HG02943 (cell line): Measurements from ENCODE around the gene NHSL2.
"Not testable (repeated sequence)": the region's sequence is repeated elsewhere in the genome, so short reads cannot be mapped to it uniquely, and the experiment has no call there.

ENCODE experiments used
- ATAC-seq: cut with Tn5 transposase; IDR thresholded peaks from one replicate; pipeline ENCODE4 v1.9.1; 2021; ENCODE audit warnings: mild to moderate bottlenecking, low read depth, moderate library complexity; ENCODE audit not compliant: unreplicated experiment

The NHSL2 gene

DNA sequence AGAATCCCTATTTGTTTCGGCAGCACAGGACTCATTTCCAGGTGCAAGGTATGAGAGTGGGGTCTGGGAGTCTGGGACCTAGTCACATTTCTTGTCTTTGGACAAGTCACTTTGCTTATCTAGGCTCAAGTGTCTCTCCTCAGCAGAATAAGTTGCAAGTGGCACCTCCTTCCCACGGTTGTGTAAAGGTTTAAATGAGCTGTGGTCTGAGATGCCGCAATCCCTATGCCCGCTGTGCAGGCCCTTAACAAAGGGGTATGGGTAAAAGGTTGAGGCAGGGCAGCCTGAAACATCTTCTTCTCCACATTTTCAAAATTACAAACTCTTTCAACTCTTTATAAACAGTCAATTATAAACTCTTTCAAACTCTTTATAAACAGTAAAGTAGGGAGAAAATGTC lies 127.4 kb downstream of the NHSL2 start:
- ATAC-seq: no peak

DNA sequence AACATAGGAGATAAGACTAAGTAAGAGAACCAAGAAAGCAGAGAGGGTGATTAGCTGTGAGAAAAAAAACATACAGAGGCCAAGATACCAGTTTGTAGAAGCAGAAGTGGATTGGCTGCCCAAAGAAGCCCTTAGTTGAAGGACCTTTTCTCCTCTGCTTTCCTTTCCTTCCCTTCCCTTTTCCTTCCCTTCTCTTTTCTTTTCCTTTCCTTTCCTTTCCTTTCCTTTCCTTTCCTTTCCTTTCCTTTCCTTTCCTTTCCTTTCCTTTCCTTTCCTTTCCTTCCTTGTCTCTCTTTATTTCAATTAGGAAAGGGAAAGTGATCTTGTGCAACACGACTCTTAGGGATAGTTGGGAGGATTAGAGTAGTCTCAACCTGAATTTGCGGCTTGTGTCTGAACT lies 128.2 kb downstream of the NHSL2 start:
- no peak for ATAC-seq

DNA sequence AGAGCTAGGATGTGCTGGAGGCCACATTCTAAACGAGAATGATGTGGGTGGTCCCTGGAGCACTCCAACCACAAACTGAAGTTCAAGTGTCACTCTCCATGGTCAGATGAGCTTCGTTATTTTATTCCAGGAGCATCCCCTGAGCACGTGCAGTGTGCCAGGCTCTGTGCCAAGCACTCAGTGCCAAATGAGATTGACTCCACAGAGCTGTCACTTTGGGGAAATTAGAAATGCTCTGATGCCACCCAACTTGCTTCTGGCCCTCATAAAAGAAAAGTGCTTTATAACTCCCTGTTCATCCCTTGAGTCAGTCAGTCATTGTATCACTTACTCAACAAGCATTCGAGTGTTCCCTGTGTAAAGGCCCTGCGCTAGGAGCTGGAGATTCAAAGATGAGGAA lies 129.9 kb downstream of the NHSL2 start:
- ATAC-seq: no peak

DNA sequence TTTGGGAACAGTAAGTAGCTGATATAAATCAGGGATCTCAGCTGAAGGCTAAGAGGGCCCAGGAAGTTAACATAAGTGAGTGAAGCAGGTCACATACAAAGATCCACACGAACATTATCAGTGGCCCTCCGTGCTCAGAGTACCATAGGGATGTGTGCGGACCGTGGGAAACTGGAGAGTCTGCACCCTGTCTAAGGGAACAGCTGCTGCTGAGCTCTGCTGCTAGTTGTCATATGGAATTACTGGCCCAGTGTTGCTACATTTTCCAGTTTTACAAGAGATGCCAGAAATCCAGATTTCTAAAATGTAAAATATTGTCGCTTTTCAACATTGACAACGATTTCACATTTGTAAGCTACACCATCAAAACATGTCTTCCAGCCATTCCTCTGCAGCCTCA lies 130.5 kb downstream of the NHSL2 start:
- no peak for ATAC-seq

DNA sequence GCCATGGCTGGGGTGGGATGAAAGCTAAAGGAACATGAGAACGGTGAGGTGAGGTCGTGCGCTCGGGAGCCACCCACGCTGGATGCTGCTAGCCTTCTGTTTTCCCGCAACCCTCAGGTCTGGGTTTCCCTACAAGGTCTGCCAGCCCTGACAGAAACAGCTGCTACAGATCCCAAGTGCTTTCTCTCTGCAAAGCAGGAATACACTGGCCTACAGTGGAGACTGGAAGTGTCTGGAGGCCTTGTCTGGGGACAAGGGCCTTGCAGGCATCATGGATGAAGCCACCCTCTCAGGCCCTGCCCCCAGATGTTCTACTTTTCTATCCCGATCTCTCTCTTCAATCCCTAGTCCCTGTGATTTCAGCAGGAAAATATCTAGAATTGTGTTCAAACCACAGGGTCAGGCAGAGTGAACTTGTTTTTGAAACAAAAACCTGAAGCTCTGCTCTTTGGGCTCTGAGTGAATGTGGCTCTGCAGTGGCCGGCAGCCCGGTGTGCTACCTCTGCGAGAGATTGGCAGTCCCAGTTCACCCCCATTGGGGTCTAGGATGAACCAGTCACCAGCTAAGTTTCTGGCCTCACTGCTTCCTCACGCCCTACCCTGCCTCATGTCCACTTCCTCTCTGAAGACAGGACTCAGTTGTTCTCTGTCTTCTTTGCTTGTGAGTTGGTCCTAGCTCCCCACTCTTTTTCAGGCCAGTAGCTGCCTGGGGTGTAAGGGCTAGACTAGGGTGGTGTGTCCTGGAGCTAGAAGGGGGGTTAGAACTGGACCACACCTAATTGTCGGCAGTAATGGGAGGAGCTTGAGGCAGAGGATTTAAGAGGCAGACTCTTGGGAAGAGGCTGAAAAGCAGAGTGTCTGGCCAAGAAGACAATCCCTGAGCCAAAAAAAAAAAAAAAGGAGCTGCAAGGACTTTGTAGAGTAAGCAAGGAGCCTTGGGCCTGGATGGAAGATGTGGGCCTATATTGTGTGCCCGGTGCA lies 131.5 kb downstream of the NHSL2 start:
- ATAC-seq: no peak

DNA sequence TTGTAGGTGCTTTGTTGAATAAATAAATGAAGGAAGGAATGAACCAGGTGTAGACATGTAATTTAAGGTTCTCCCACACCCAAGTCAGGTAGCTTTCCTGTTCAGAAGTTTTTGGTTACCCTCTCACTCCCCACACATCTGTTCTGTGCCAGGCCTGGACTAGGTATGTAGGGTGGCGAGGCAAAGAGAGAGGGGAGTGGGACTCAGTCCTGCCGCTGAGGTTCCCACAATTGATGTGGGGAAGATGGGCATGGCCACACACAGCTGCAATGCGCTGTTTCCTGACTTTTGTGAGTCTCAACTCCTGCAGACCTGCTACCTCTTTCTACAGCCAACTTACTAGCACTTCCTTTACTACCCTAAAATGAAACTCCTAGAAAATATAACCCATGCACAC lies 132.2 kb downstream of the NHSL2 start:
- ATAC-seq: no peak

DNA sequence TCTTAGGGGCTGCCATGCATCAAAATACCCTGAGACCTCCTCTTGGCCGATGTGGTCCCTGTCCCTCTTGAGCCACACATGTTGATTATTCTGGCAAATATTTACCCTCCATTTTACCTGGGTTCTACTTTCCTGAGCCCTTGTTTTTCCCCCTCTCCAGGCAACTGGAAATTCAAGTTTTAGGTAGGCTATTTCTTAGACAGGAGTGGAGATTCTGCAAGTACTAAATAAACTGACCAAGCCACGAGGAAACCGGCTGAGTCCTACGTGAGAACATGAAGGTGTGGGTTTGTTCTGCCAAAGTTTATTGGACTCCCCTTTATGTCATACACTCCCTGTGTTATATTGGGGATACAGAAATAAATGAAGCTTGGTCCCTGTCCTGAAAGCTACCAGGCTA lies 133.0 kb downstream of the NHSL2 start:
- no peak for ATAC-seq

DNA sequence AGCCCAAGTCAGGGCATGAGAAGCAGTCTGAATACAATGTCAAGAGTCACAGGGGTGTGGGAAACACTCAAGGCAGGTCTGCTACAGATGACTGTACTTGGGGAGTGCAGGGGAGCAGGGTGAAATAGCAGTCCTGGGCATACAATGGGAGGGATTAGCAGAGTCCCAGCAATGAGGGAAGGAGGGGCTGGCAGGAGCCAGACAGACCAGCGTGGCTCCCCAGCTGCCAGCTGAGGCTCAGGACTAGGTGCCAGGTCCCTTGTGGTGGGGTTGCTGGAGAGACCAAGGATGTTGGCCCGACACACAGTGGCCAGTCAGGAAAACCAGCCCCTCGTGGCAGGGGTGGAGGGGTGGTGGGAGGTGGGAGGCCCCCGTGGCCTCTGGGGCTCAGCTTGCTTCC lies 134.5 kb downstream of the NHSL2 start:
- ATAC-seq: no peak

DNA sequence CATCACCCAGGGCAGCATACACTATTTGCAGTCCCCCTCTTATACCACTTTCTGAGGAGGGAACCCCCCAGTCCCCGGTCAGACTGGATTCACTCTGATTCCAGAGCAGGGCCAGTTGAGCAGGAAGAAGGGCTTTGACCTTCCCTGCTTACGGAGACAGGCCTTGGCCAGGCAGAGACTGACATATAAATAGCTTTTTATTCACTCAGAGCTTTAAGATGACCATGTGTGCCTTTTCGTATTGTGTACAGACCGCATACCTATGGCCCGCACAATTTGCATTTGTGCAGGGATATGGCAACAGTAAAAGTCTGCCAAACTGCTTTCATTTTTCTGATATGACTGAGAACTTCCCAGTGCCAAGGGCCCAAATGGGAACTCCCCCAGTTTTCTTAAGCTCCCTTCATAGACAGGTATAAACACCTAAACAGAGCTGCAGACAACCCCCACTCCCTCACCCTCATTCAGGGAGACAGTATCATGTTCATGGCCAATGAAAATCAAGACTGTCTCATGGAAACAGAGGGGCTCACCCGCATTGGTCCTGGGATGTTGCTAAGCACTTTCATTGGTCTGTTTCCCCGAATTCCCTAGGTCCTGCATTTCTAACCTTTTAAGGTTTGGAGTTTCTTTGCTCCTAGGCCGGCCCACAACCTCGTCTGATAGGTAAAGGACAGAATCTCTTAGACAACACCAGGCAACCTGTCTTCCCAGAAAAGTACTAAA lies 135.1 kb downstream of the NHSL2 start:
- ATAC-seq: no peak

DNA sequence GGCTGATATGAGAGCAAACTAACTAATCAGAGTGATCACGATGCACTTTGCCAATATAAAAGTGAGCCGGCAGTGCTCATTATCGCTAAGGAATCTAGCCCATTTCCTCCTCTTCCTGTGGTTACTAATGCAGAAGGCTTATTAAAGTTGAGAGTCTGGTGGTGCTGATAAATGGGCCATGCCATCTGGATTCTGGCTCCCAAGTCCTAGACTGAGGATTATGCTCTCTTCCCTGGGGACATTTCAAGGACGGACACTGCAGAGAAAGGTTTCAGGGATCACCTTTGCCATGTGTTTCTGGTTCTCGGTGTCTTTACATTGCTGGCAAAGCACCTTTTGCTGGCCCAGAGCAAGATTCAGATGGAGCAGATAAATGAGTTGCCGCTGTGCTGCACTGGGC lies 135.8 kb downstream of the NHSL2 start:
- no peak for ATAC-seq

DNA sequence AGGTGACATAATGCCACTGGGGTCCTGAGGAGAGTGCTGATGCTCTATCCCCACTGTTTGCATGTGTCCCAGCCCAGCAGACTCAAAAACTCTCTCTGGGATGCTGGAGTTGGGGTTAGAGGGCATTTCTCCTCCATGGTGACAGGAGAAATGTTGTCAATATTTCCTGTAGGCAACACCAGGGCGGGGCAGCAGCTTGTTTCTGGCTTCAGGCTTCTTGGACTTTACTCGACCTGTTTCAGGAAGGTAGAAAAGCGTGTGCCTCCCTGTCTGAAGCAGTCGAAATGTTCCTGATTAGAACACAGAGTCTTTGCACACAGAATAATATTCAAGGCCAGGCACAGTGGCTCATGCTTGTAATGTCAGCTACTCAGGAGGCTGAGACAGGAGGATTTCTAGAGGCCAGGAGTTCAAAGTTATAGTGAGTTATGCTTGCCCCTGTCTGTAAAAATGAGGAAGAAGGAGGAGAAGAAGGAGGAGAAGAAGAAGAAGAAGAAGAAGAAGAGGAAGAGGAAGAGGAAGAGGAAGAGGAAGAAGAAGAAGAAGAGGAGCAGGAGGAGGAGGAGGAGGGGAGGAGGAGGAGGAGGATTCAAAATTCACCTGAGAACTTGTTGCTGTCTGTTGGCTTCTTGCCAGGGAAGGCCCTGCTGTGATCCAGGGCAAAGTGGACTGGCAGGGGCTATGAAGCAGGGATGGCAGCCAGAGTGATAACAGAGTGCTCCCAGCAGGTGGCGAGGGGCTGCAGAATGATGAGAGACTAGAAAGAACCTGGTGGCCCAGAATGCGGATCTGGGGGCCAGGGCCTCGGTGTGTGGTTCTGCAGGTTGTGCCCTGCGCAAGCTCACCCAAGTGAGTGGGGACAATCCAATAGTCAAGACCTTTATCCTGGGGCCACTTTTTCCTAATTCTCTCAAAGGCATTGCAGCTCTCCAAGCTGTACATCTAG lies 138.1 kb downstream of the NHSL2 start:
- ATAC-seq: no peak

DNA sequence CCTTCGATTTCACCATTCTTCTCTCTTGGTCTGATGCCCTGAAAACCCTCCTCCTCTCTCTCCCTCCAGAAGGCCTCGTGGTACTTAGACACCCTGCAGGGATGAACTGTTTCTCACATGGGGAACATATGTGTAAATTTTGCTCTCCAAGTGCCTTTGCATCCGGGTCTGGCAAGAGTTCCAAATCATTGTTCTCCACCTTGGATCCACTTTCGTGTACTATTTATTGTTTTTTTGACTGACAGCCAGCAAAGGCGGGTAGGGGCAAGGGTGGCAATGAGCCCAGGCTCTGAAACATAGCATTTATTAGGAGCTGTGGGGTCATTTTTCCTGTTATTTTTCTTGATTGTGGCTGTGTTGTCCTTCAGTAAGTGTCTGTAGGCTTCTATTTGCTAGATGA lies 139.4 kb downstream of the NHSL2 start:
- no peak for ATAC-seq

DNA sequence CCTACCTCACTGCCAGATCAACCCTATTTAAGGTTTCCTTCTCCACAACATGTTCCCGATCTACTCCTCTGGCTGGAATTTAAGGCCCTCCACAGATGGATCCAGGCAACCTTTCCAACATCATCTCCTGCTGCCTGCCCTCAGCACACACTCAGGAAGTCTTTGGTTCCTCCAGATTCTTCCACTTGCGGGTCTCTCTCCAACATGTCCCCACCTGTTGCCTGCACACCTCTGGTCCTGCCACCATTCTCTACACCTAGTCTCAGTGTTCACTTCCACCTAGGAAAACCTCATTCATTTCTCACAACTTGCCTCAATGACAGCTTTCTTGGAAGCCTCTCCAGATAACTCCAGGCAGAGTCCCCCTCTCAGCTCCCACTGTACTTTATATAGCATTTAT lies 140.9 kb downstream of the NHSL2 start:
- no peak for ATAC-seq

DNA sequence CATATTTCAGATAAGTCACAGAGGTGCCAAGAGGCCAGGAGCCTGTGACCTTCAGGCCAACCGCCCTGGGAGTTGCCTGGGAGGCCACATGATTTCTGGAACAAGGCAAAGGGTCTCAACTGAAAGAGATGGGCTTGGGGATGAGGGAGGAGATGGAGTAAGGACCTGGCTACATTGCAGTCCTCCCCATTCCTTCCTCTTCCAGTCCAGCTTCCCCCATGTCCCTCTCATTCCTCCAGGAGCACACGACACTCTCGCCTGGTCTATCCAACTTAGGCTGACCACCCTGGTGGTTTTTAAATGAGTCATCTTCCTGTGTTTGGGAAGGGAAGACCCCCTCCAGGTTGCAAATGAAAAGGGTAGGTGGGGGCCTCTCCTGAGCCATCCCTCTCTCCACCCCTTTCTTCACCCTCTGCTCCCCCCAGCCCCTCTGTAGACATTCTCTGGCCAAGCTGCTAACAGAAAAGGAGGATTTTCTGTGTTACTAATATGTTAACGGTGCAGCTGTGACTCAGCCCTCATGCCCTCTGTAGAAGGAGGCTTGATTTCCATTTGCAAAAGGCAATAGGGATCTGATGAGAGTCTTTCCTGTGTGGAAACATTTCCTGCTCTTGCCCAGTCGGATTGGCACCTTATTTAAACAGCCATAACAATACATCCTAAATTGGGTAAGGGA lies 141.9 kb downstream of the NHSL2 start:
- no peak for ATAC-seq

DNA sequence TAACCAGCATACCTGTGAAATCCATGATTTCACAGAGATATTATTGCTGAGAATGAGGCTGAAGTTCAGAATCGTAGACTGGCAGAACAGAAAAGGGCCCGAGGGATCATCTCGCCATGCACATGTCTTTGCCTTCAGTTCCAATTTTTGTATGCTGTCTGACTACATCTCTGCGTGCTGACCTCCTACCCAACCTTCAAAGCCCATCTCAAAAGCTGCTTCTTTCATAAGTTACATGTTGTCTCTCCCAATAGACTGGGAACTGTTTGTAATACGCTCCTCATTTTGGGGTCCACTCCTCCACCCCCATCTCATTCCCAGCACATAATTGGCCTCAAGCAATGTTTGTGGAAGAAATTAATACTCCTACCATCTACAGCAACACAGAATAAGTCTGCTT lies 142.9 kb downstream of the NHSL2 start:
- ATAC-seq: no peak

DNA sequence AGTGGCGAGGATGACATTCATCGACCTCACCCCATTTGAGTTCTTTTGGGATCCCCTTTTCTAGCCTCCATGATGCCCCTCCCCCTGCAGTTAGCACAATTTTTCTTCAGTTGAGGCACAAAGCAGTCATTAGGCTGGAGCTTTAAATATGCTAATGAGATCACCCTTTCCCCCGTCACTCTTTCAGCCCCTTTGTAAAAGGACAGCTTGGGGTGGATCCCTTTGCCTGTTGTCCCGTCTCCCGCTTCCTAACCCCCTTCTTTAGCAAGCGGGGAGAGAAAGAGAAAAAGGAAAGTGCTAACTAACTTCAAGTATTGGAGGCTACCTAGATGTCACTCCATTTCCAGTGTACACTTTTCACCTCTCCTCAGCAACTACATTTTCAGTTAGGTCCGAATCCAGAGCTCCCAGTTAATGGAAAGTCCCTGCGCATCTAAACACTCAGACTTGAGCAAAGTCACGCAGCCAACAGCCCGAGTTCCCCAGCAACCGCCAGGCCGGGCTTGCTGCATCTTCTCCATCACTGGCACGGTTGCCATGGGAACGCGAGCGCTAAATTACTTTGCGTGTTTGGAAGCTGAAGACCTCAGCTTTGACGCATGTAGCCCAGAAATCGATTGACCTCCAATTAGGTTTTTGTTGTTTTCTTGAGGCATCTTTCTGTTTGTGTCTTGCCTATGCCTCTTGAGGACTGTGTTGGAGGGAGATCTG lies 144.3 kb downstream of the NHSL2 start:
- ATAC-seq: no peak

DNA sequence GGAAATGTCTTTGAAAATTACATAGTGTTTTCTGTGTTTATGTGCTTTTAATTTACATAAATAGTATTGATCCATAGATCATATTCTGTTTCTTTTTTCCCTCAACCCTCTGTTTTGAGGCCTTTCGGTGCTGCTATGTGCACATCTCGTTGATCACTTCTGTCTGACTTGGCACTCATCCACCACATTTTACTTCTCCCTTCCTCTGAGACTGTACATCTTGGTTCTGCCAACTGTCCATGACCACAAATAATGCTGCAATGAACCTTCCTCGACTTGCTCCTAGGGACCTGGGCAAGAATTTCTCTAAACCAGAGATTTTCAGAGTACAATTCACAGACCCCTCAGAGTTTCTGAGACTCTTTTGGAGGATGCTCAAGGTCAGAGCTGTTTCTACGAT lies 146.7 kb downstream of the NHSL2 start:
- ATAC-seq: no peak

DNA sequence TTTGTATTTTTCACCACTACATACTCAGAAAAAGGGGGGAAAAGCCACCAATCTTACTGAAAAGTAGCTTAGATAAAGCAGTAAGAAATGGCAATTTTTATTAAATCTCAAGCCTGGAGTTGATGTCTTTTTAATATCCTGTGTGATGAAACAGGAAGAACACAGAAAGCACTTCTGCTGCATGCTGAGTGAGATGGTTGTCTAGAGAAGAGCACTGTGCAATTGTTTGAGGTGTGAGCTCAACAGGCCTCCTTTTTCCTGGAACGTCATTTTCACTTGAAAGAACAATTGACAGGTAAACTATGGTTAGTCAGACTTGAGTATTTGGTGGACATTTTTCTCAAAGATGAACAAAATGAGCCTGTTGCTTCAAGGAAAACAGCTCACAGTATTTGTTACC lies 147.2 kb downstream of the NHSL2 start:
- ATAC-seq: no peak

DNA sequence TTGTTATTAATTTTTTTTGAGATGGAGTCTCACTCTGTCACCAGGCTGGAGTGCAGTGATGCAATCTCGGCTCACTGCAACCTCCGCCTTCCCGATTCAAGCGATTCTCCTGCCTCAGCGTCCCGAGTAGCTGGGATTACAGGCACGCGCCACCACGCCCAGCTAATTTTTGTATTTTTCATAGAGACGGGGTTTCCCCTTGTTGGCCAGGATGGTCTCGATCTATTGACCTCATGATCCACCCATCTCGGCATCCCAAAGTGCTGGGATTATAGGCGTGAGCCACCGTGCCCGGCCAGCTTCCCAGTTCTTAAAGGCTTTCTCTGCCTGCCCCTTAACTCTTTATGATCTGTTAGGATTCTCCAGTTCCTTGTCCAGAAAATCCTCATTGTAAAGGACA lies 147.7 kb downstream of the NHSL2 start:
- ATAC-seq: not testable (repeated sequence)
